Colonic mucosa (tissue), 4 donors: ENCODE data around the gene SMAD4. TPM values are rescaled to one million over a fixed set of nuclear protein-coding genes. Genes with fewer than 3 reads are reported as not detected.

ENCODE experiments used
- DNase-seq: peaks from one replicate; pipeline ENCODE4 v3.0.0-alpha.2; 2020
- H3K27ac ChIP-seq: fragments of 200-600 bp; one replicate; pipeline ENCODE4 v1.8.0; 2021
- H3K27me3 ChIP-seq: fragments of 200-600 bp; one replicate; pipeline ENCODE4 v1.8.0; 2021
- H3K36me3 ChIP-seq: fragments of 200-600 bp; one replicate; pipeline ENCODE4 v1.8.0; 2021
- H3K4me1 ChIP-seq: fragments of 200-600 bp; one replicate; pipeline ENCODE4 v1.8.0; 2021; ENCODE audit warnings: mild to moderate bottlenecking
- H3K4me3 ChIP-seq: fragments of 200-600 bp; one replicate; pipeline ENCODE4 v1.8.0; 2021
- H3K9ac ChIP-seq, 2 donors: one replicate each; pipeline ENCODE4 v1.7.0; 2013; ENCODE audit warnings: control low read depth in 2 of 2, low read depth in 2 of 2, low read length in 2 of 2
- H3K9me3 ChIP-seq: fragments of 200-600 bp; one replicate; pipeline ENCODE4 v1.8.0; 2021
- intact Hi-C: fragments of 100-400 bp; cut with DNase I; formaldehyde crosslinking; loops from one replicate; pipeline ENCODE4 v1.14.1; 2022
- total RNA-seq, 2 donors: library from RNA; stranded (reverse); fragmentation: NEBNext Ultra II Directional in 1 of 2; extraction: Animal tissue kit (Norgen Biotek cat#: 25700) in 1 of 2; gene quantifications; one replicate each; pipeline ENCODE4 v1.2.1, GENCODE V29; 2021
- TF ChIP-seq, protein P1 (sequence below): fragments of 200-600 bp; IDR thresholded peaks from one replicate; pipeline ENCODE4 v1.8.0; 2022; ENCODE audit warnings: antibody characterized with exemption, mild to moderate bottlenecking
- donor health status: healthy.
- donor health status: DM: no; HTN: no; CAD: no.
- donor health status: DM: no; HTN: no; CAD: no.

SMAD4 gene
- total RNA-seq, 2 donors from 2014 or later = 74.0 to 106 TPM

DNA sequence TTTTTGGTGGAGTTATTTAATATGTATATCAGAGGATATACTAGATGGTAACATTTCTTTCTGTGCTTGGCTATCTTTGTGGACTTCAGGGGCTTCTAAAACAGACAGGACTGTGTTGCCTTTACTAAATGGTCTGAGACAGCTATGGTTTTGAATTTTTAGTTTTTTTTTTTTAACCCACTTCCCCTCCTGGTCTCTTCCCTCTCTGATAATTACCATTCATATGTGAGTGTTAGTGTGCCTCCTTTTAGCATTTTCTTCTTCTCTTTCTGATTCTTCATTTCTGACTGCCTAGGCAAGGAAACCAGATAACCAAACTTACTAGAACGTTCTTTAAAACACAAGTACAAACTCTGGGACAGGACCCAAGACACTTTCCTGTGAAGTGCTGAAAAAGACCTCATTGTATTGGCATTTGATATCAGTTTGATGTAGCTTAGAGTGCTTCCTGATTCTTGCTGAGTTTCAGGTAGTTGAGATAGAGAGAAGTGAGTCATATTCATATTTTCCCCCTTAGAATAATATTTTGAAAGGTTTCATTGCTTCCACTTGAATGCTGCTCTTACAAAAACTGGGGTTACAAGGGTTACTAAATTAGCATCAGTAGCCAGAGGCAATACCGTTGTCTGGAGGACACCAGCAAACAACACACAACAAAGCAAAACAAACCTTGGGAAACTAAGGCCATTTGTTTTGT lies 52.7 kb downstream of the SMAD4 start:
- no peaks in the 10 kb centered on the region for H3K27me3 ChIP-seq
- no peak overlapping the region for H3K9ac ChIP-seq
- TF ChIP-seq, protein P1, sequence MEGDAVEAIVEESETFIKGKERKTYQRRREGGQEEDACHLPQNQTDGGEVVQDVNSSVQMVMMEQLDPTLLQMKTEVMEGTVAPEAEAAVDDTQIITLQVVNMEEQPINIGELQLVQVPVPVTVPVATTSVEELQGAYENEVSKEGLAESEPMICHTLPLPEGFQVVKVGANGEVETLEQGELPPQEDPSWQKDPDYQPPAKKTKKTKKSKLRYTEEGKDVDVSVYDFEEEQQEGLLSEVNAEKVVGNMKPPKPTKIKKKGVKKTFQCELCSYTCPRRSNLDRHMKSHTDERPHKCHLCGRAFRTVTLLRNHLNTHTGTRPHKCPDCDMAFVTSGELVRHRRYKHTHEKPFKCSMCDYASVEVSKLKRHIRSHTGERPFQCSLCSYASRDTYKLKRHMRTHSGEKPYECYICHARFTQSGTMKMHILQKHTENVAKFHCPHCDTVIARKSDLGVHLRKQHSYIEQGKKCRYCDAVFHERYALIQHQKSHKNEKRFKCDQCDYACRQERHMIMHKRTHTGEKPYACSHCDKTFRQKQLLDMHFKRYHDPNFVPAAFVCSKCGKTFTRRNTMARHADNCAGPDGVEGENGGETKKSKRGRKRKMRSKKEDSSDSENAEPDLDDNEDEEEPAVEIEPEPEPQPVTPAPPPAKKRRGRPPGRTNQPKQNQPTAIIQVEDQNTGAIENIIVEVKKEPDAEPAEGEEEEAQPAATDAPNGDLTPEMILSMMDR = no peak
- H3K9me3 ChIP-seq = no peaks in the 10 kb centered on the region
- no peak for DNase-seq
- H3K4me3 ChIP-seq = no peak overlapping the region
- no peak overlapping the region for H3K27ac ChIP-seq
- H3K4me1 ChIP-seq = no peaks in the 10 kb centered on the region
- intact Hi-C loops = no loop called here
- peaks cover under 1% of the 10 kb centered on the region for H3K36me3 ChIP-seq

DNA sequence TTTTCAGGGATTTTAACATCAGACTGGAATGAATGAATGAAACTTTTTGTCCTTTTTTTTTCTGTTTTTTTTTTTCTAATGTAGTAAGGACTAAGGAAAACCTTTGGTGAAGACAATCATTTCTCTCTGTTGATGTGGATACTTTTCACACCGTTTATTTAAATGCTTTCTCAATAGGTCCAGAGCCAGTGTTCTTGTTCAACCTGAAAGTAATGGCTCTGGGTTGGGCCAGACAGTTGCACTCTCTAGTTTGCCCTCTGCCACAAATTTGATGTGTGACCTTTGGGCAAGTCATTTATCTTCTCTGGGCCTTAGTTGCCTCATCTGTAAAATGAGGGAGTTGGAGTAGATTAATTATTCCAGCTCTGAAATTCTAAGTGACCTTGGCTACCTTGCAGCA lies 53.4 kb downstream of the SMAD4 start:
- H3K9ac ChIP-seq = no peak overlapping the region
- H3K27me3 ChIP-seq = no peaks in the 10 kb centered on the region
- DNase-seq = no peak
- H3K27ac ChIP-seq = no peak overlapping the region
- H3K4me3 ChIP-seq = no peak overlapping the region
- no peaks in the 10 kb centered on the region for H3K4me1 ChIP-seq
- TF ChIP-seq, protein P1 = no peak
- H3K9me3 ChIP-seq = no peaks in the 10 kb centered on the region
- intact Hi-C loops = no loop called here
- H3K36me3 ChIP-seq = no peaks in the 10 kb centered on the region

DNA sequence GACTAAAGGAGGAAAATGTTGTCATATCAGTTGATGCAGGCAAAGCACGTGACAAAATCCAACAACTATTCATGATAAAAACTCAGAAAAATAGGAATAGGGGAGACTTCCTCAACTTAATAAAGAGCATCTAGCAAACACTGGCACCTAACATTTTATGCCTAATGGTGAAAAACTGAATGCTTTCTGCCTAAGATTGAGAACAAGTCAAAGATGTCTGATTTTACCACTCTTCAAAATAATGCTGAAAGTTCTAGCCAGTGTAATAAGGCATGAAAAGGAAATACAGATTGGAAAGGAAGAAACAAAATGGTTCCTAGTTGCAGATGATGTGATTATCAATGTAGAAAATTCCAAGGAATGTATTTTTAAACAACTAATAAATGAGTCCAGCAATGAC lies 58.4 kb downstream of the SMAD4 start:
- Histone ChIP-seq H3K36me3 (no peaks in the 10 kb centered on the region), H3K4me1 (no peaks in the 10 kb centered on the region), H3K9me3 (no peaks in the 10 kb centered on the region), H3K9ac (no peak overlapping the region), H3K27ac (no peak overlapping the region), H3K4me3 (no peak overlapping the region), H3K27me3 (no peaks in the 10 kb centered on the region)
- DNase-seq = no peak
- intact Hi-C loops = no loop called here
- TF ChIP-seq, protein P1 = no peak

DNA sequence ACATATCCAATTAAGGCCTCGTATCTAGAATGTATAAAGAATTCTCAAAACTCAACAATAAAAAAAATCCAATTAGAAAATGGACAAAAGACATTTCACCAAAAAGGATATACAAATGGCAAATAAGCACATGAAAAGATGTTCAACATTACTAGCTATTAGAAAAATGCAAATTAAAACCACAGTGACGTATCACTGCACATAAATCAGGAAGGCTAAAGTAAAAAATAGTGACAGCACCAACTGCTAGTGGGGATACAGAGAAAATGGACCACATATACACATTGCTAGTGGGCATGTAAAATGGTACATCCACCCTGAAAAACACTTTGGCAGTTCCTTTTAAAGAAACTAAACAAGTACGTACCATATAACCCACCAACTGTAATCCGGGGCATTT lies 59.7 kb downstream of the SMAD4 start:
- H3K4me1 ChIP-seq = no peaks in the 10 kb centered on the region
- no peak overlapping the region for H3K9ac ChIP-seq
- no peaks in the 10 kb centered on the region for H3K27me3 ChIP-seq
- H3K27ac ChIP-seq = no peak overlapping the region
- H3K9me3 ChIP-seq = no peaks in the 10 kb centered on the region
- H3K36me3 ChIP-seq = no peaks in the 10 kb centered on the region
- H3K4me3 ChIP-seq = no peak overlapping the region
- intact Hi-C loops = no loop called here
- TF ChIP-seq, protein P1 = no peak
- DNase-seq = no peak

DNA sequence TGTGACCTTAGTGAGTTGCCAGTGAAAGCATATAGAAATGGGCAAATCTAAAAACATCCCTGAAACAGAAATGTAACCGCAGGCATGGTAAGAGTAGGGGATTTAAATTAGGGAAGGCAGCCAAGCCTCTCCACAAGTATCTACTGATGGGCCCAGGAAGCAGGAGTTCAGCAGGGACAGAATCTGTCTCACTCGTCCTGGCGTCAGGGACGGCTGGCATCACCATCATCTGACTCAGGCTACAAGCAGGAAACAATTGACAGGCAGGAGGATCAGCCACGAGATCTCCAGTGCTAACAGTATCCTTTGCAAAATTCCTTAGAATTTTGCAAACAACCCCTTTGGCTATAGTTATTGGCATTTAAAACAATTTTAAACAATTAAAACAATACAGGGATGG lies 61.3 kb downstream of the SMAD4 start:
- Histone ChIP-seq H3K36me3 (no peaks in the 10 kb centered on the region), H3K9ac (no peak overlapping the region), H3K9me3 (no peaks in the 10 kb centered on the region), H3K27me3 (no peaks in the 10 kb centered on the region), H3K4me1 (no peaks in the 10 kb centered on the region), H3K4me3 (no peak overlapping the region), H3K27ac (no peak overlapping the region)
- TF ChIP-seq, protein P1 = no peak
- DNase-seq = no peak
- intact Hi-C loops = no loop called here
